Kidney epithelial cell (primary cell): ENCODE measurements around the gene FMO1. TPM values are rescaled to one million over a fixed set of nuclear protein-coding genes. Genes with fewer than 3 reads are reported as not detected.

Source experiments
- DNase-seq: peaks from one replicate; pipeline ENCODE4 v3.0.0-alpha.2; 2010; ENCODE audit warnings: low read depth
- H3K27me3 ChIP-seq: 2 replicates; pipeline ENCODE4 v1.6.0; 2011; ENCODE audit warnings: low read length; ENCODE audit not compliant: control insufficient read depth, insufficient read depth
- H3K36me3 ChIP-seq: 2 replicates; pipeline ENCODE4 v1.5.1; 2011; ENCODE audit warnings: low read length; ENCODE audit not compliant: control insufficient read depth, insufficient read depth
- H3K4me3 ChIP-seq: 2 replicates; pipeline ENCODE4 v1.5.1; 2011; ENCODE audit warnings: low read depth, mild to moderate bottlenecking, control low read depth, low read length
- CTCF ChIP-seq: IDR thresholded peaks from 2 replicates; pipeline ENCODE4 v1.5.1; 2011; ENCODE audit warnings: mild to moderate bottlenecking, moderate library complexity, low read length, control low read depth, inconsistent platforms; ENCODE audit not compliant: insufficient read depth, poor library complexity, severe bottlenecking
- total RNA-seq: library from RNA; depleted of rRNA; stranded (reverse); fragments of >200 nt; gene quantifications from 2 replicates; pipeline ENCODE4 v1.2.3, GENCODE V29; 2015

FMO1 gene
- total RNA-seq, 1 donor from 2014 or later, result not detected

GRCh38 chr1:171247501-171247900 is 793 bp upstream of the FMO1 start:
- no peaks in the 10 kb centered on the region for H3K36me3 ChIP-seq
- H3K27me3 ChIP-seq, result no peaks in the 10 kb centered on the region
- H3K4me3 ChIP-seq, result no peak overlapping the region
- DNase-seq, result no peak
- TF ChIP-seq CTCF, result no peak

- H3K27me3 ChIP-seq, result no peaks in the 10 kb centered on the region
- H3K36me3 ChIP-seq, result no peaks in the 10 kb centered on the region
- no peak for TF ChIP-seq CTCF
- no peak overlapping the region for H3K4me3 ChIP-seq
- no peak for DNase-seq
Observed at GRCh38 chr1:171248841-171249240, 547 bp downstream of the FMO1 start.

- H3K27me3 ChIP-seq, result no peaks in the 10 kb centered on the region
- TF ChIP-seq CTCF, result no peak
- no peaks in the 10 kb centered on the region for H3K36me3 ChIP-seq
- no peak overlapping the region for H3K4me3 ChIP-seq
- DNase-seq, result no peak
Observed at GRCh38 chr1:171250263-171250662, 2.0 kb downstream of the FMO1 start.

GRCh38 chr1:171251042-171251951 is 3.0 kb downstream of the FMO1 start:
- DNase-seq, result no peak
- no peaks in the 10 kb centered on the region for H3K27me3 ChIP-seq
- H3K4me3 ChIP-seq, result peak overlapping the region; percentile 59
- no peaks in the 10 kb centered on the region for H3K36me3 ChIP-seq
- peak; percentile 77 for TF ChIP-seq CTCF

- no peaks in the 10 kb centered on the region for H3K36me3 ChIP-seq
- DNase-seq, result no peak
- no peaks in the 10 kb centered on the region for H3K27me3 ChIP-seq
- TF ChIP-seq CTCF, result no peak
- H3K4me3 ChIP-seq, result peak overlapping the region; percentile 59
Observed at GRCh38 chr1:171251952-171252300, 3.6 kb downstream of the FMO1 start.

- no peak for TF ChIP-seq CTCF
- Histone ChIP-seq H3K36me3 (no peaks in the 10 kb centered on the region), H3K4me3 (no peak overlapping the region), H3K27me3 (no peaks in the 10 kb centered on the region)
- no peak for DNase-seq
Observed at GRCh38 chr1:171252482-171252881, 4.2 kb downstream of the FMO1 start.
